GM12875 (cell line): ENCODE results near the gene ZEB2.

ENCODE experiments used
- H3K4me3 ChIP-seq: one replicate; pipeline ENCODE4 v1.5.1; 2011; ENCODE audit warnings: low read depth, low read length, control low read depth
- TF ChIP-seq, protein P1 (sequence below): IDR thresholded peaks from 2 replicates; pipeline ENCODE4 v1.5.1; 2011; ENCODE audit warnings: low read depth, mild to moderate bottlenecking, control low read depth, inconsistent platforms, low read length, moderate library complexity, borderline replicate concordance; ENCODE audit not compliant: insufficient read depth

ZEB2 gene

DNA sequence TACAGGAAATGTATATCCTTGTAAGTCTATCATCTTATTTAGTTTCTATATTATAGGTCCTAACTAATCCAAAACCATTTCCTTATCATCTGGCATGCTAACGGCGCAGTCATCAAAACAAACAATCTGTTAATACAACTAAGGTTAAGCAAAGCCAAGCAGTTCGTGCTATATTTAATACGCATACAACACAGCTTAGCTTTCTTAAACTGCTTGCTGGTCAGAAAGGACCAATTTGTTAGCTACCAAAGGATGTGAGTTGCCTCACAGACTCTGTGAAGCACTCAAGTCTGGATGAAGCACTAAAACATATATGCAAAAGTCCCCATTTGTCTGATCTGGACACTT lies 67.0 kb downstream of the ZEB2 start:
- H3K4me3 ChIP-seq: no peak overlapping the region
- TF ChIP-seq, protein P1, sequence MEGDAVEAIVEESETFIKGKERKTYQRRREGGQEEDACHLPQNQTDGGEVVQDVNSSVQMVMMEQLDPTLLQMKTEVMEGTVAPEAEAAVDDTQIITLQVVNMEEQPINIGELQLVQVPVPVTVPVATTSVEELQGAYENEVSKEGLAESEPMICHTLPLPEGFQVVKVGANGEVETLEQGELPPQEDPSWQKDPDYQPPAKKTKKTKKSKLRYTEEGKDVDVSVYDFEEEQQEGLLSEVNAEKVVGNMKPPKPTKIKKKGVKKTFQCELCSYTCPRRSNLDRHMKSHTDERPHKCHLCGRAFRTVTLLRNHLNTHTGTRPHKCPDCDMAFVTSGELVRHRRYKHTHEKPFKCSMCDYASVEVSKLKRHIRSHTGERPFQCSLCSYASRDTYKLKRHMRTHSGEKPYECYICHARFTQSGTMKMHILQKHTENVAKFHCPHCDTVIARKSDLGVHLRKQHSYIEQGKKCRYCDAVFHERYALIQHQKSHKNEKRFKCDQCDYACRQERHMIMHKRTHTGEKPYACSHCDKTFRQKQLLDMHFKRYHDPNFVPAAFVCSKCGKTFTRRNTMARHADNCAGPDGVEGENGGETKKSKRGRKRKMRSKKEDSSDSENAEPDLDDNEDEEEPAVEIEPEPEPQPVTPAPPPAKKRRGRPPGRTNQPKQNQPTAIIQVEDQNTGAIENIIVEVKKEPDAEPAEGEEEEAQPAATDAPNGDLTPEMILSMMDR: no peak

DNA sequence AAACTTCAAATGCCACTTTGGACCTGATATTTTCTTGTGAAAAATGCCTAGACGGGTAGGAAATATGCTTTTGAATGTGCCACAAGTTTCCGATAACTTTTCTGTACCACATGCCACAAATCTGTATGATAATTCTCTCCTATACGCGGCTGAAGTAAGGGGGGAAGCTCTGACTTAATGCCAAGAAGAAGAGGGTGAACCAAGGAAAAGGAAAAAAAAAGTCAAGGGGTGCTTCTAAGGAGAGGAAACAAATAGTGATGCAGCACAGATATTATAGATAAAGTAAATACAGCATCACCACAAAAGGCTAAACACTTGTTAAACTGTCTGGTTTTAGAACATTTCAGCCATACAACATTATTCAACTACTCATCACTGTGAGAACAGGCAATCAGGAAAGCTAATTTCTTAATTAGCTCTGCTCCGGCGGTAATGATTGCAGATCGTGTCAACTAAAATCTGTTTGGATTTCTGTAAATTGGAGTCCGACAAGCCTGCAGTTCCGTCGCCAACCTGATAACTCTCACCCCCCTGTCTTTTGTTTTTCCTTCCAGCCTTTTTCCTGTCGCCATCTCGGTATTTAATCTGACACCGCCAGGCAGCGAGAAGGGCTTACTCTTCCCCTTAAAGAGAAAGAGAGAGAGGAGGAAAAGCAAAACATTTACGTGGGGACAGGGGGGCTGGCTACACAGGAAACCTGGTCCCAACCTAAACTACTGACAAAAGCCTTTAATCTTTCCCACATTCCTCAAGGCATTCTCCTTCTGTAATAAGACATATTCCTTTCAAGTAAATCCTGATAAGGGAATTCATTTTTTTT lies 67.5 kb downstream of the ZEB2 start:
- no peak overlapping the region for H3K4me3 ChIP-seq
- TF ChIP-seq, protein P1: no peak

DNA sequence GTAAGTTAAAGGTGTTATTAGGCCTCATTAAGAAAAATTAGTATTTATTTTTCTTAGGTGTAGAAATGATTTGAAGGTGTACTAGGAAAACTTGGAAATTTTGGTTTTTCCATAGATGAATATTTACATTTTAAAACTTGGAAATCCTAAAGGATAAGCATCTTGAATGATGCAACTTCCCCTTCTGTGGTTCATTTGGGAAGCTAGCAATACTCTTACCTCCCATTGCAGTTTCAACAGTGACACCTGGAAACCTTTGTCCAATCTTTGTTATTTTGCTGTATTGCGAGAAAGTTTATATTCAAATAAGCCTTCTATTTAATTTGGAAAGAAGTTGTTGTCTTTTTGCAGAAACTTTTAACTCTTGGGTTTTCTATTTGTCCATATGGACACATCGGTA lies 68.5 kb downstream of the ZEB2 start:
- TF ChIP-seq, protein P1: no peak
- no peak overlapping the region for H3K4me3 ChIP-seq

DNA sequence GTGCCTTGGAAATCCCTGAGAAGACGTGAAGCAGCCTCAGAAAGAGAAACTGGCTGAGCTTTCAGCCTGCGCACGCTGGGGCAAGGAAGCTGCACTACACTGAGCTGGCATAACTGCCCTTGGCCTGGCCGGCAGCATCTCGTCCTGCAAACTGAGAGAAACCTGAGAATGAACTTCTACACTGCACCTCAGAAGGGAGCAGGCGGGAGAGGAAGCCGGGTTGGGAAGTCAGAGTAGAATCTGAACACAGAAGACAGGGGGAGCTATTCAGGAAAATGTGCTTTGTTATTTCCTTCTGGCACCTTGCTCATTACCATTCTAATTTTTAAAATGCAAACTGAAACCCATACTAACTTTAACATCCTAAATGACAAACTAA lies 70.9 kb downstream of the ZEB2 start:
- no peak overlapping the region for H3K4me3 ChIP-seq
- TF ChIP-seq, protein P1: peak; percentile 30; the same call in 1 of the 2 replicates

DNA sequence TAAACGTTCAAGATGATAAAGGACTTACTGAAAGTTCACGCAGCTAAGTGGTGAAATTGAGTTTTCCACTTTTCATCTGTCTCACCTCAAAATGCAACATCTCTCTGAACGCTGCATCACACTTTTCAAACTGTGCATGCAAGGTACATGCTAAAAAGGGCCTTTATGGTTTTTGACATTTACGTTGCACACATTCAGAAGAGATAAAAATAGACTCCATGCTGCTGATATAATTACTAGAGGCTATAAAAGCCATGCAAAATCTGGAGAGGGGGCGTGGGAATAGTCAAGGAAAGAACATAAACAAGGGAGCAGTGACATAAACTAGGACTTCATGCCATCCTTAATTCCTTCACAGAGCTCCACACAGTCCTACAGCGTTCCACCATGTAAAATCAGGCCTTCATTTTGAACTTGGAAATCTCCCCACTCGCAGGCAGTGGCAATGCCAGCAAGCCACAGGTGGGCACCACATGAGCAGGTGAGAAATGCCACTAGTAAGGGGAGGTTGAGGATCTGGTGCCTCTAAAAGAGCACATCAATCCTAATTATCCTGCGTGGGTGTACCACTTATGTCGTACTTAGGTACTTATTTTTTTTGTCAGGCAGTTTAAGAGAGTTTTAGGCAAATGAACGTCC lies 71.4 kb downstream of the ZEB2 start:
- H3K4me3 ChIP-seq: no peak overlapping the region
- TF ChIP-seq, protein P1: no peak

DNA sequence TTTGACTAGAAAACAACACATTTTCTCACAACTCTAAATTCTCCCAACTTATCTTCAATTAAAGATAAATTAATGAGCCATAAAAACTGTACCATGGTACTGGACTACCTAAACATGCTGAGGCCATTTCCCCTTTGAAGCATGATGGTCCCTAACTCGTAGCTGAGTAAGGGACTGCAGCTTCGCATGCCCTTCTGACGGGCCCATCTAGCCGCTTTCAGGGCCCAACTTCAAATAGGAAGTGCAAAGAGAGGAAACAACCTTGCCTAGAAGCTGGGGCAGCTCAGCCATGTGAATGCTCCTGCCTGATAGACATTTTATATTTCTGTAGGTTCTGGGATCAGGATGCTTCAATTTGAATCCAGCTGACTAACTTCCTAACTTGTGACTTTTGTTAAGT lies 72.4 kb downstream of the ZEB2 start:
- TF ChIP-seq, protein P1: no peak
- H3K4me3 ChIP-seq: no peak overlapping the region

DNA sequence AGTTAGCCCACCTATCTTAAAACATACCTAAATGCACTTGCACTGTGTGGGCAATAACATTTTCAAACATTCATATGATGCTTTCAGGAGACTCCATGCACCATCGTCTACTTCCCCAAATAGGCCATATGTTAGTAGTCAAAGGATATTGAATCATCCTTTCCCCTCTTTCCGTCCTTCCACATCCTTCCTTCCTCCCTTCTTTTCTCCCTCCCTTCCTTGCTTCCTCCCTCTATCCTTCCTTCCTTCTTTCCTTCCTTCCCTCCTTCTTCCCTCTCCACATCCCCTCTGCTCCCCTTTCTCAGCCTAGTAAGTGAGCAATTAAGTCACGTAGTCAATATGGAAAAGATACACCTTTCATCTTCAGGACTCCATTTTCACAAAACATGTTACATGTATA lies 73.8 kb downstream of the ZEB2 start:
- no peak overlapping the region for H3K4me3 ChIP-seq
- TF ChIP-seq, protein P1: no peak
